T47D (cell line): ENCODE data around the gene DDX27.
A peak's percentile ranks its signal among the peaks of the same experiment; 100 is the strongest.

Experiments used
- DNase-seq, 2 experiments: peaks; one replicate each; pipeline versions ENCODE4 v3.0.0 to v3.0.0-alpha.2; 2011 to 2012; ENCODE audit warnings: low read depth in 1 of 2, low spot score in 1 of 2
- JUND ChIP-seq: IDR thresholded peaks from 2 replicates; pipeline ENCODE4 v1.6.1; 2012; ENCODE audit warnings: low read depth
- in situ Hi-C: cut with HindIII; loops from 2 replicates; pipeline ENCODE4 v1.10.0; 2016; ENCODE audit warnings: low sequenced_read_pairs, low pct_unique_long_range_greater_than_20kb

The DDX27 gene

GRCh38 chr20:49285233-49285668, 66.0 kb downstream of the DDX27 start:
- no peak for TF ChIP-seq JUND
- peak in 1 of 2 experiments; percentile 33 for DNase-seq
- in situ Hi-C loops = no loop called here

GRCh38 chr20:49285813-49286494, 66.7 kb downstream of the DDX27 start:
- in situ Hi-C loops = no loop called here
- no peak for DNase-seq
- TF ChIP-seq JUND = 0 out of 2 replicates have a peak, but pooled peaks have one; percentile 16

- no peak for TF ChIP-seq JUND
- in situ Hi-C loops = no loop called here
- peak in 1 of 2 experiments; percentile 86 for DNase-seq
Observed at GRCh38 chr20:49286689-49287551, 67.7 kb downstream of the DDX27 start.

GRCh38 chr20:49287555-49288249, 68.5 kb downstream of the DDX27 start:
- DNase-seq = peak in 1 of 2 experiments; percentile 44
- in situ Hi-C loops = no loop called here
- no peak for TF ChIP-seq JUND

GRCh38 chr20:49288250-49288751, 69.1 kb downstream of the DDX27 start:
- DNase-seq = peak in 1 of 2 experiments; percentile 44
- in situ Hi-C loops = no loop called here
- TF ChIP-seq JUND = no peak

- in situ Hi-C loops = no loop called here
- DNase-seq = peak in 1 of 2 experiments; percentile 93
- 0 out of 2 replicates have a peak, but pooled peaks have one; percentile 18 for TF ChIP-seq JUND
Observed at GRCh38 chr20:49288784-49289696, 69.8 kb downstream of the DDX27 start.

GRCh38 chr20:49290608-49291191, 71.5 kb downstream of the DDX27 start:
- DNase-seq = peak in 1 of 2 experiments; percentile 36
- no peak for TF ChIP-seq JUND
- in situ Hi-C loops = no loop called here

GRCh38 chr20:49291200-49291599, 72.0 kb downstream of the DDX27 start:
- TF ChIP-seq JUND = no peak
- no peak for DNase-seq
- in situ Hi-C loops = no loop called here

- no peak for TF ChIP-seq JUND
- DNase-seq = no peak
- in situ Hi-C loops = no loop called here
Observed at GRCh38 chr20:49292010-49292409, 72.8 kb downstream of the DDX27 start.

GRCh38 chr20:49293122-49293521, 73.9 kb downstream of the DDX27 start:
- in situ Hi-C loops = no loop called here
- no peak for TF ChIP-seq JUND
- no peak for DNase-seq
